22Rv1 (cell line): ENCODE results near the gene PTPRJ.

Experiments used
- CTCF ChIP-seq: fragments of 450-650 bp; IDR thresholded peaks from 2 replicates; pipeline ENCODE4 v1.5.1; 2017; ENCODE audit warnings: mild to moderate bottlenecking
- ZFX ChIP-seq: fragments of 450-650 bp; IDR thresholded peaks from 2 replicates; pipeline ENCODE4 v1.6.1; 2017; ENCODE audit warnings: antibody characterized with exemption, borderline replicate concordance

GRCh38 chr11:48095779-48096470 is 115.6 kb downstream of the PTPRJ start:
- TF ChIP-seq CTCF (no peak), ZFX (no peak)
